Astrocyte (in vitro differentiated cells and primary cell): ENCODE results near the gene PYDC2.

Source experiments
- EZH2 ChIP-seq: IDR thresholded peaks from 2 replicates; pipeline ENCODE4 v1.6.1; 2012; ENCODE audit warnings: mild to moderate bottlenecking, low read length, inconsistent platforms; ENCODE audit not compliant: insufficient read depth
- TF ChIP-seq, protein P1 (sequence below): IDR thresholded peaks from 2 replicates; pipeline ENCODE4 v1.5.1; 2011; ENCODE audit warnings: low read depth, mild to moderate bottlenecking, inconsistent platforms, low read length, moderate library complexity; ENCODE audit not compliant: insufficient read depth

DNA sequence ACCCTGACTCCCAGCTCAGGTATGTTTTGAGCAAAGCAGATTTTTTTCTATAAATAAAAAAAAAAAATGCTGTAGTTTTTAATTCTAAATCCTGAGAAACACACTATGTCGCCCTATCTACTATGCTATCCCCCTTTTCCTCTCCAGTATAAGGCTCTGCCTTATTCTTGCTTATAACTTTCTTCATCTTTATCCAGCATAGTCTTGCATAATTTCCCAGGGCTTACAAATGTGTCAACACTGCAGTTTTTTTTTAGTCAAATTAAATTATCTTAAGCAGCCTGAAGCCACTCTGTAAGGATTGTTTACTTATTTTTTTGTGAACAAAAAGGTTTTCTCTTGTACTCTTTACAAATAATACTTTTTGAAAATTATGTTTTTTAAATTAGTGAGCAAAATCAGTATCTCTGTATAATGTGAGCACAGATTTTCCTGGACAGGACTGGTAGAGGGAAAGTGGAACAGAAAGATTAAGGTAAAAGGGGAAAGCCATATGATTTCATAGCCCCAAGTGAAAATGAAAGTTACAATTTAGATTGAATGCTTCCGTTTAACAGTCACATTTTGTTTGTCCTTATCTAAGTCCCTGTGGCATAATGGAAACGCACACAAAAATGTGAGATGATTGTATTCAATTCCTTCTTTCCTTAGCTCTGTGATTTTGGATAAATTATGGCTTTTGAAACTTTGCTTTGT lies 5.6 kb upstream of the PYDC2 start:
- TF ChIP-seq, protein P1, sequence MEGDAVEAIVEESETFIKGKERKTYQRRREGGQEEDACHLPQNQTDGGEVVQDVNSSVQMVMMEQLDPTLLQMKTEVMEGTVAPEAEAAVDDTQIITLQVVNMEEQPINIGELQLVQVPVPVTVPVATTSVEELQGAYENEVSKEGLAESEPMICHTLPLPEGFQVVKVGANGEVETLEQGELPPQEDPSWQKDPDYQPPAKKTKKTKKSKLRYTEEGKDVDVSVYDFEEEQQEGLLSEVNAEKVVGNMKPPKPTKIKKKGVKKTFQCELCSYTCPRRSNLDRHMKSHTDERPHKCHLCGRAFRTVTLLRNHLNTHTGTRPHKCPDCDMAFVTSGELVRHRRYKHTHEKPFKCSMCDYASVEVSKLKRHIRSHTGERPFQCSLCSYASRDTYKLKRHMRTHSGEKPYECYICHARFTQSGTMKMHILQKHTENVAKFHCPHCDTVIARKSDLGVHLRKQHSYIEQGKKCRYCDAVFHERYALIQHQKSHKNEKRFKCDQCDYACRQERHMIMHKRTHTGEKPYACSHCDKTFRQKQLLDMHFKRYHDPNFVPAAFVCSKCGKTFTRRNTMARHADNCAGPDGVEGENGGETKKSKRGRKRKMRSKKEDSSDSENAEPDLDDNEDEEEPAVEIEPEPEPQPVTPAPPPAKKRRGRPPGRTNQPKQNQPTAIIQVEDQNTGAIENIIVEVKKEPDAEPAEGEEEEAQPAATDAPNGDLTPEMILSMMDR, result no peak
- no peak for TF ChIP-seq EZH2
